ENCODE results near the gene SETD7.

- TF ChIP-seq POLR2A (IDR thresholded peaks at IDR 0.05) (no peak), POLR2AphosphoS5 (IDR thresholded peaks at IDR 0.05) (no peak), CTCF (IDR thresholded peaks at IDR 0.05) (no peak)
Observed at GRCh38 chr4:139552517-139553307, 3.3 kb downstream of the SETD7 start.
